ENCODE results near the gene MAGI2.

DNA sequence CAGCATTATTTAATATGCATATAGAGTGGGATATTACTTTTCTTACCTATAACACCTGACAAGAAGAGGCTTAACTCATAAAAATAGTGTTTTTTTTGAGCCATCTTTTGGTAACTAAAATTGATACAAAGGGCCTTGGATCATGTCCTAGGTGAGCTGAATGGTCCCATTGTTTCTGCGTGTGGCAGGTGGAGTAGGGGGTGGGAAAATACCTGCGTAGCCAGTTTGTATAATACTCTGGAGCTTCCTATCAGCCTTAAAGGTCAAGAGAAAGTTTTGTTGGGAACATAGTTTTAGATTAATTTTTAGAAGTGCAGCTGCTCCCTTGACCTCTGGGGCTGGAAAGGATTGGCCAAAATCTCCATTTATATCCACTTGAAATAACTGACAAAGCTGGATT lies 1410.3 kb downstream of the MAGI2 start:
- TF ChIP-seq CEBPG (CRISPR knock-in tag; IDR thresholded peaks at IDR 0.05) (no peak), MIXL1 (CRISPR knock-in tag; IDR thresholded peaks at IDR 0.05) (no peak), EZH2 (conservative IDR thresholded peaks at IDR 0.05; ENCODE audit: low read depth, low read length) (no peak), ZNF260 (CRISPR knock-in tag; IDR thresholded peaks at IDR 0.05; ENCODE audit: borderline replicate concordance, low read depth) (no peak), RBM22 (optimal IDR thresholded peaks at IDR 0.05; ENCODE audit: low read length) (no peak), ELF1 (CRISPR knock-in tag; IDR thresholded peaks at IDR 0.05) (no peak), KDM5B (CRISPR knock-in tag; IDR thresholded peaks at IDR 0.05; ENCODE audit: borderline replicate concordance) (no peak), CCAR2 (optimal IDR thresholded peaks at IDR 0.05; ENCODE audit: low read depth, low read length) (no peak)
- TF ChIP-seq, protein P1, sequence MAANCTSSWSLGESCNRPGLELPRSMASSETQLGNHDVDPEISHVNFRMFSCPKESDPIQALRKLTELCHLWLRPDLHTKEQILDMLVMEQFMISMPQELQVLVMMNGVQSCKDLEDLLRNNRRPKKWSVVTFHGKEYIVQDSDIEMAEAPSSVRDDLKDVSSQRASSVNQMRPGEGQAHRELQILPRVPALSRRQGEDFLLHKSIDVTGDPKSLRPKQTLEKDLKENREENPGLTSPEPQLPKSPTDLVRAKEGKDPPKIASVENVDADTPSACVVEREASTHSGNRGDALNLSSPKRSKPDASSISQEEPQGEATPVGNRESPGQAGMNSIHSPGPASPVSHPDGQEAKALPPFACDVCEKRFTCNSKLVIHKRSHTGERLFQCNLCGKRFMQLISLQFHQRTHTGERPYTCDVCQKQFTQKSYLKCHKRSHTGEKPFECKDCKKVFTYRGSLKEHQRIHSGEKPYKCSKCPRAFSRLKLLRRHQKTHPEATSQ (CRISPR knock-in tag; IDR thresholded peaks at IDR 0.05; ENCODE audit: borderline replicate concordance), result no peak
- TF ChIP-seq, protein P2, sequence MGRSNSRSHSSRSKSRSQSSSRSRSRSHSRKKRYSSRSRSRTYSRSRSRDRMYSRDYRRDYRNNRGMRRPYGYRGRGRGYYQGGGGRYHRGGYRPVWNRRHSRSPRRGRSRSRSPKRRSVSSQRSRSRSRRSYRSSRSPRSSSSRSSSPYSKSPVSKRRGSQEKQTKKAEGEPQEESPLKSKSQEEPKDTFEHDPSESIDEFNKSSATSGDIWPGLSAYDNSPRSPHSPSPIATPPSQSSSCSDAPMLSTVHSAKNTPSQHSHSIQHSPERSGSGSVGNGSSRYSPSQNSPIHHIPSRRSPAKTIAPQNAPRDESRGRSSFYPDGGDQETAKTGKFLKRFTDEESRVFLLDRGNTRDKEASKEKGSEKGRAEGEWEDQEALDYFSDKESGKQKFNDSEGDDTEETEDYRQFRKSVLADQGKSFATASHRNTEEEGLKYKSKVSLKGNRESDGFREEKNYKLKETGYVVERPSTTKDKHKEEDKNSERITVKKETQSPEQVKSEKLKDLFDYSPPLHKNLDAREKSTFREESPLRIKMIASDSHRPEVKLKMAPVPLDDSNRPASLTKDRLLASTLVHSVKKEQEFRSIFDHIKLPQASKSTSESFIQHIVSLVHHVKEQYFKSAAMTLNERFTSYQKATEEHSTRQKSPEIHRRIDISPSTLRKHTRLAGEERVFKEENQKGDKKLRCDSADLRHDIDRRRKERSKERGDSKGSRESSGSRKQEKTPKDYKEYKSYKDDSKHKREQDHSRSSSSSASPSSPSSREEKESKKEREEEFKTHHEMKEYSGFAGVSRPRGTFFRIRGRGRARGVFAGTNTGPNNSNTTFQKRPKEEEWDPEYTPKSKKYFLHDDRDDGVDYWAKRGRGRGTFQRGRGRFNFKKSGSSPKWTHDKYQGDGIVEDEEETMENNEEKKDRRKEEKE (IDR thresholded peaks at IDR 0.05), result no peak
